ENCODE measurements around the gene ATP8B4.
A peak's percentile ranks its signal among the peaks of the same experiment; 100 is the strongest.

The ATP8B4 gene

GRCh38 chr15:50059203-50059772, 59.7 kb downstream of the ATP8B4 start:
- no peak for DNase-seq

DNA sequence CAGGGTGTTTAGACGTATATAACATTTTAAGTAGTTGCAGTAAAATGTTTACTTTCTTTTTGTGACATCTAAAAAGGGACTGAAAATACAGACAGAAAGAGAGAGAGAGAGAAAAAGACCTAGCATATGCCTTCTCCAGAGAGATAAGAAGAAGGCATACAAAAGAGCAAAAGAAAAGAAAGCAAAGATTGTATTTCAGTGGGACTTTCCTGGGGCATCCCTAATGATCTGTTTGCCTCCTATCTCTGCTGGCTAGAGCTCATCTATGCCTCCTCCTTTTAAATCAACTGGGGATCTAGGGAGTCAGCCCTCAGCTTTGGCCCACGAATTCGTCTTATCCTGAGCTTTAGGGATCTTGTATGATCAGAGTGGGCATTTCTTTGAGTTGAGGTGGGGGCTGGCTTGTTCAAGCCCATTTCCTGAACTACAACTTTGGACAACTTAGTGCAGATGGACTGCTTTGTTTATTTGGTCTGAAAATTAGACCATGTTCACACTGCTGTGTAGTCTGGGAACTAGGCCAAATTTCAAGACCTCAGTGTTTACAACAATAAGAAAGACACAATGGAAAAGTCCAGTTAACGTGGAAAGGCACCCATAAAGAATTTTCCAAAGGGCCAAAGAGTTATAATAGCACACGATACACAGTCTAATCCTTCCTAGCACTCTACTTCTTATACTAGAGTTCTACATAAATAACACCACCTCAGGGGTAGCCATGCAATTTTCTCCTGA, 61.0 kb downstream of the ATP8B4 start:
- DNase-seq: no peak

DNA sequence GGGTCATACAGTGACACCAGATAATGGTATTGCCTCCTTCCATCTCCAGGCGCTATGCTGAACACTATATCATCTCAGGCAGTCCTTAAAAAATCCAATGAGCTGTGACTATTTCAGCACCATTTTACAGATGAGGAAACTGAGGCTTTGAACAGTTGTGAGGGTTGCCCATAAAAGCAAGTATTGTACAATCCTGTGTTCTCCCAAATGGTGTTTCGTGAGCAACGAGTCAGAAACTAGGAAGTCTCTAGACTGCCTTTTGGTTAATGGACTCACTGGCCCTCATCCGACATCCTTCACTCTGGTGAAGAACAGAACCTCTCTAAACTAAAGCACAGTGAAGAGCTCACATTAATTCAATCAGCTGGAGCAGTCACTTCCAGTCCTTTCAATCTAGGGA, 61.8 kb downstream of the ATP8B4 start:
- no peak for DNase-seq

DNA sequence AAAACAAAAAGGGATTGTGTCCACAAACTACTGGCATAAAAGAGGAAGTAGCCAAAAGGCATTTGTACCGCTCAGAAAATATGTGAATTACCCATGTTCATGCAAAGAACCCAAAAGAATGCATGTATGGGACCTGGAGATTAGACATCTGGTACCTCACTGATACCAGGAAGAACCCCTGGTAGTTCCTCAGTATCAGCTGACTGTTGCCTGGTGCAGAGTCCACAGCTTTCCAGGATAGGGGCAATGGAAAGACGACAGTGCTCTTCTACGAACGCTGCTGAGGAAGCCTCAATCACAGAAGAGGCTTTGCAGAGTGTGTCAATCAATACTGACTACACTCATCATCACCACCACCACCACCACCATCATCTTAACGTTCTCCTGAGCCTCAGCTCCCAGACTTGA, 63.3 kb downstream of the ATP8B4 start:
- DNase-seq: no peak

GRCh38 chr15:50055332-50055731, 63.7 kb downstream of the ATP8B4 start:
- DNase-seq: no peak

GRCh38 chr15:50053055-50053856, 65.8 kb downstream of the ATP8B4 start:
- DNase-seq: no peak

GRCh38 chr15:50051811-50052419, 67.1 kb downstream of the ATP8B4 start:
- no peak for DNase-seq

DNA sequence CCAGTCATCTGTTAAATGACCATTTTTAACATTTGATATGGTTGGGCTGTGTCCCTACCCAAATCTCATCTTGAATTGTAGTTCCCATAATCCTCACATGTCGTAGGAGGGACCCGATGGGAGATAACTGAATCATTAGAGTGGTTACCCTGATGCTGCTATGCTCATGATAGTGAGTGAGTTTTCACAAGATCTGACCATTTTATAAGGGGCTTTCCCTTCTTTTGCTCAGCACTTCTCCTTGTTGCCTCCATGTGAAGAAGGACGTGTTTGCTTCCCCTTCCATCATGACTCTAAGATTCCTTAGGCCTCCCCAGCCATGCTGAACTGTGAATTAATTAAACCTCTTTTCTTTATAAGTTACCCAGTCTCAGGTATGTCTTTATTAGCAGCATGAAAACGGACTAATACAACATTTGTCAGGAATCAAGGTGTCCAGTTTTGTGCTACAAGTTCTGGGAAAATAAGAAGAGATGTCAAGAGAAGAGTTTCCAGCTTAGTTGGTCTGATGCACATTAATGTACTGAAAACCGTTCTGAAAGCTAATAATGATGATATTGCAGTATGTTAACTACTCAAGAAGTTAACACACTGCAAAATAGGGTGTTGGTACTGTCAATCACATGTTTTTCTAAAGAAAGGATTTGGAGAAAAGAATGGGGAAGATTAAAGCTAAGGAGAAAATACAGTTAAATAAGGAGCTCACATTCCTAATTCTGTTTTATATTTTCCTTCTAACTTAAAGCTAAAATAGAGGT, 67.9 kb downstream of the ATP8B4 start:
- DNase-seq: no peak

GRCh38 chr15:50049871-50050270, 69.2 kb downstream of the ATP8B4 start:
- no peak for DNase-seq

DNA sequence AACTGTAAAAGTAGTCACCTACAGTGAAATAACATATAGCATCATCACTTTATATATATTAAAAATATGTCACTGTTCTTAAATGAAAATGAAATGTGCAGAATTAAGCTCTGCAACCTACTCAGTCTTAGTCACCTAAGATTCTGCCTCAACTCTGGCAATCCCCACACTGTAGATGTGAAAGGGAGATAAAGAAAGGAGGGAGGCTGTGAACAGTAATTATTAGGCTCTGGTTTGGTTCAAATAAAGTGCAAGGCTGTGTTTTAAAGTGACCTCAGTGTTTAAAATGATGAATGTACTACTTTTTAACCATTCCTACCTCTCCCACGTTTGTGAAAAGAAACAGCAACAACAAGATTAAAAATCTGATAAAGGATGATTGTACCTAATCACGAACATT, 72.2 kb downstream of the ATP8B4 start:
- no peak for DNase-seq

- DNase-seq: no peak
These were observed 72.9 kb downstream of the ATP8B4 start for GRCh38 chr15:50046159-50046558.

GRCh38 chr15:50044904-50045303, 74.1 kb downstream of the ATP8B4 start:
- no peak for DNase-seq

GRCh38 chr15:50044406-50044805, 74.6 kb downstream of the ATP8B4 start:
- DNase-seq: no peak

DNA sequence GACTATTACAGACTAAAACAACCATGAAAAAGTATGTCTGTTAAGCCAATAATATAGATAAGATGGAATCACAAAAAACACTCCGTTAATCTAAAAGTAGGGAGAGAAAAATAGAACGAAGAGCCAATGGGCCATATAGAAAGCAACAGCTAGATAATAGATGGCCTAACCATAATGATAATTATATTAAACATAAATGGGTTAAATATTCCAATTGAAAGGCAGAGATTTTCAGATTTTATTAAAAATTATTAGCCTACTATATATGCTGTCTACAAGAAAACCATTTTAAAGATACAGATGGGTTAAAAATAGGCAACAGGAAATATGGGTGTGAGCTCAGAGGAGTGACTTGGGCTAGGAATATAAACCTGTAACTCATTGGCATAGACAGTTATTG, 76.3 kb downstream of the ATP8B4 start:
- no peak for DNase-seq

DNA sequence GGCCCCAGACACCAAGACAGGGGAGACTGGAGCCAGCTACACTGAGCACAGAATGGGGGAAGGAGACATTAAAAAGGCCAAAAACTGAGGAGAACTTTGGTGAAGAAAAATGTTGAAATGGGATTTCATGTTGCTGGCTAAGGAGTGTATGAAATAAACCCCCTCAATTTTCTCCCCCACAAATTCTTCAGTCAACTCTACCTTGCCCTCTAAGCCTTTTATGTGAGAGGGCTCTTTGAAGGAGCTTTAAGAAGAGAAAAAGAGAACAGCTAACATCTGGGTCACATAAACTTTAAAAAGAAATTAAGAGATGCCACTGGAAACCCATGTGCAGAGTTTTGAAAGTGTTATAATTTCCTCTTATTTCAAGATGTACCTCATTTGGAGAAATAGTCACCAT, 88.6 kb downstream of the ATP8B4 start:
- DNase-seq: no peak

GRCh38 chr15:50028326-50028725, 90.7 kb downstream of the ATP8B4 start:
- DNase-seq: no peak

DNA sequence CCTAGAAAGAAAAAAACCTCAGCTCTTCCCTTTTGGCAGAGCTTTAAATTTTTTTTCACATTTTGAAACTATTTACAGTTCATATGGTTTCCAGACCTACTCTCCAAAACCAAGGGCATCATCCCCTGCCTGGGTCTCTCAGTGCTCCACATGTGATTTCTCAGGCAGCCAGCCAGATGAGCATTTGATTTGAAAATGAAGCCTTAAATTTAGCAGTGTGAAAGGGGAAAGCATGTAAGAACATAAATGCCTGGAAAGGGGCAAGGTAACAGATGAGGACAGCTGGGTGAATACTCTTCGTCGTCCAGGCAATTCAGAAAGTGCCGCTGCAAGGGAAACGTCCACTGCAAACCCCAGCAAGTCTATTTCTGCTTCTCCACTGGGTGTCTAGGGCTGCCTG, 94.8 kb downstream of the ATP8B4 start:
- no peak for DNase-seq

GRCh38 chr15:50018491-50018890, 100.5 kb downstream of the ATP8B4 start:
- no peak for DNase-seq

GRCh38 chr15:50017522-50017921, 101.5 kb downstream of the ATP8B4 start:
- no peak for DNase-seq

- DNase-seq: no peak
These were observed 102.1 kb downstream of the ATP8B4 start for GRCh38 chr15:50016951-50017350.

DNA sequence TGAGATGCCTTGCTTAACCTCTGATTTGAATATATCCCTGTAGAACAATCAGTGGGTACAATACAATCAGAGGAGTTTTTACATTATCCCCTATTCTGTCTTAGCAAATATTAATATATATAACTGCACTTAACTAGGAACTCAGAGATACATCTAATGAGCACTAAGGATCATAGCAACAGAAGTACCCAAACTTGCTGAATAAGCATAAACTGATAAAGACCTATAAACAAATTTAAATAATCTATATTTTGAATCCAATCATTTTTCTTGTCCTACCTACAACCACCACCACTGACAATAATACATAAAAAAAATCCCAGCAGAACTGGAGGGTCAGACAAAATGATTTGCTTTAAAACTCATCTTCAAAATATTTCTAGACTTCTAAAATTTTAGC, 106.2 kb downstream of the ATP8B4 start:
- DNase-seq: no peak

- no peak for DNase-seq
These were observed 109.4 kb downstream of the ATP8B4 start for GRCh38 chr15:50009634-50010033.

- DNase-seq: peak; percentile 30
These were observed 115.2 kb downstream of the ATP8B4 start for GRCh38 chr15:50003786-50004334.
